ENCODE results near the gene DNAL4.

DNAL4 gene

DNA sequence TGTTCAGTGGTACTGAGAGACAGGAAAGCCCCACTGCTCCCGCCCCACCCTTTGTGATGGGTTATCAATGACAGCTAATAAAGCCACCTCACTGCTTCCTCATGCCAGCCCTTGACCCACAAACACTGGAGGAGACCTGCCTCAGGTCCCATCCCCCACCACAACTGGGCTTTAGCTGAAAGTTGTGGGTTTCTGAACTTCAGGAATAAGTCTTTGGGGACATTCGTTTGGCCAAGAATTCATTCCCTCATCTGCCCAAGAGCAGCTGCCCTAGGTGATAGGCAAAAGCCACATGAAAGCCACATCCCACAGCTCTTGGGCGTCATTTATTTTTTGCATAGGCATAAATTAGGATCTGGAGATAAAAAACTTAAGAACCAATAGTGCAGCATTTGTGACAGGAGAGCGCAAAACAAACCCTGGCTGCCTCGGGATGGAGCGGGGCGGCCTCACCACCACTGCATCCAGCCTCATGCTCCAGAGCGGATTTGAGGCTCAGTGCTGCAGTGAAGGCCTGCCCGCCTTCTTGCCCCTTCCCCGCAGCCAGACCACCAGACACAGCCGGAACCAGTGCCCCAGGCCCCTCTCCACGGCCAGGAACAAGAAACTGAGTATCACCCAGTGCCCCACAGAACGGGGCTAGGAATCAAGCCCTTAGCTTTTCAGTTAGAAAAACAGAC is 59.4 kb downstream of the DNAL4 start:
- DNase-seq, result peak in 4 of 42 donors; percentile 15 to 34 (median 22)
- intact Hi-C loops (cut with DNase I), result no loop called here

DNA sequence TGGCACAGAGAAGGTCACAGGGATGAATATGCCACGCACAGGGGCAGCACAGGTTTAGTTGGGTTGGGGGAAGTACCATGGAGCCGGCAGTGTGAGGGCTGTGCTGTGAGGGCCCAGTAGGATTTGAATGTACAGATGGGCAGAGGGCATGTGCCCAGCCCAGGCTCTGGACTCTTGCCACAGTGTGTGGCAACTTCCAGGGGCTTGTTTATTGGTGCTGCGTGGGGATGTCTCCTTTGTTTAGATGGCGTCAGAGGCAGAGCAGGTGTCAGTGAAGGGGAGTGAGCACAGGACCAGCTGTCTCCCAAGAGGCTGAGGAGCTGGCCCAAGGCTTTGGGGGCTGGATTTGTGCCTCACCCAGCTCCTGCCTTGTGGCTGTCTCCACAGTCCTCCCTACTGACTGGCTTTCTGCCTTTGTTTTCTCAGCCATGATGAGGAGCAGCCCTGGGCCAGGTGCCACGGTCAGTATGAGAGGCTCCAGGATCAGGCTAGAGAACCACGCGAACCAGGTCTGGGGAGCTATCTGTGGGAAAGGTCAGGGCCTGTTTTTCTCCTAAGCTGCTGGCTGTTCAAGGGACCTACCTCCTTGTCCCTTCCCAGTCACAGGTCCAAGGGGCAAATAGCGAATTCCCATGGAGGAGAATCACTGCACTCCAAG is 60.1 kb downstream of the DNAL4 start:
- peak; percentile 65 to 95 (median 88) for DNase-seq
- intact Hi-C loops (cut with DNase I), result no loop called here

DNA sequence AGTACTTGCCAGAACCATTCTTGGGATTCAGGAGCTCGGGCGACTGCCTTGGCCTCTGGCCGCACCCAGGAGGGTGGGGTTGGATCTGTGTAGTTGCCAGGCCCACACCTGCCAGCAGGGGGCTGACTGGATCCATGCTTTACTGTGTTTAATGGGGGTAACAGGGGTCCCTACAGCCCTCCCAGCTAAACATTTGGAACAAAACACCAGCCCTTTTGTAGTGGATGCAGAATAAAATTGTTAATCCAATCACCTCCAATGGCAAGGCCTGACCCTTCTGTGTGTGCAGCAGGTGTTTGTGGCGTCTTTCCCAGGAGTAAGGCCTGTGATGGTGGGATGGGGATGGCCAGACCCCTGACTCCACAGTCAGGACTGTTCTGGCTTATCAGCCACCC is 60.6 kb downstream of the DNAL4 start:
- intact Hi-C loops (cut with DNase I), result no loop called here

DNA sequence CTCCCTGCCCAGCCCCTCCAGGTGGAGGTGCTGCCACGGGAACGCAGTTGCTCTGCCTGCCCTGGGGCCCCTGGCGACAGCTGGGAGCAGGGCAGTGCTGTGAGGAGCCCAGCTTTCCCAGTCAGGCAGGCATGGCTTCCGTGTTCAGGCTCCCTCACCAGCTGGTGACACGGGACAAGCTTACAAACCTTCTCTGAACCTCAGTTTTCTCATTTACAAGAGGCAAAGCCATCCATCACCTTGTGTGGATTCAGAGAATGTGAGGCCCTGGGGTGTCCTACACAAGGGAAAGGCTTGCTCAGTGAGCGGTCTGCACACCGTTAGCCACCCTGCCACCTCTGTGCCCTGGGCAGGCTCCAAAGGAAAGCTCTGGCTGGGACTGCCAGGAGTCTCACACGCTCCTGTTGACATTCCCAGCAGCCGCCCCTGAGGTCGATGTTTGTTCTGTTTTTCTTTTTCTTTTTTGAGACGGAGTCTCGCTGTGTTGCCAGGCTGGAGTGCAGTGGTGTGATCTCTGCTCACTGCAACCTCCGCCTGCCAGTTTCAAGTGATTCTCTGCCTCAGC is 61.6 kb downstream of the DNAL4 start:
- intact Hi-C loops (cut with DNase I), result no loop called here

More for the DNA sequence above, 60.6 kb downstream of the DNAL4 start:
- DNase-seq, result peak in 37 of 42 donors; percentile 54 to 87 (median 72)

DNA sequence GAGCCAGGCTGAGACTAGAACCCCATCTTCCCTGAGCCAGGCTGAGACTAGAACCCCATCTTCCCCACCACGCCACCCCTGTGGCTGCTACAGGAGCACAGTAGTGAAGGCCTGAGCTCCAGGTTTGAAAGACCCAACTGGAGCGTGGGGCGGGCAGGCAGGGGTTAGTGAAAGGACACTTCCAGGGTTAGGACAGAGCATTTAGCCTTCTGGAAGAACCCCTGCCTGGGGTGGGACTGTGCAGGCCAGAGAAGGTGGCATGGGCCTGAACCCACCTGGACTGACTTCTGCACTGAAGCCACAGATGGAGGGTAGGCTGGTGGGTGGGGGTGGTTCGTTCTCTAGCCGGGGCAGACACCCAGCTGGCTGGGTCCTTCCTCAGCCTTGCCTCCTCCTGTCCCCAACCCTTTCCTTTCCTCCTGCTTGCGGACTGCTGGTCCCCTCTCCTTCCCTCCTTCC is 62.2 kb downstream of the DNAL4 start:
- intact Hi-C loops (cut with DNase I), result no loop called here
- DNase-seq, result peak in 1 of 42 donors; percentile 33

More for the DNA sequence above, 61.6 kb downstream of the DNAL4 start:
- DNase-seq, result peak in 5 of 42 donors; percentile 23 to 60 (median 50)

DNA sequence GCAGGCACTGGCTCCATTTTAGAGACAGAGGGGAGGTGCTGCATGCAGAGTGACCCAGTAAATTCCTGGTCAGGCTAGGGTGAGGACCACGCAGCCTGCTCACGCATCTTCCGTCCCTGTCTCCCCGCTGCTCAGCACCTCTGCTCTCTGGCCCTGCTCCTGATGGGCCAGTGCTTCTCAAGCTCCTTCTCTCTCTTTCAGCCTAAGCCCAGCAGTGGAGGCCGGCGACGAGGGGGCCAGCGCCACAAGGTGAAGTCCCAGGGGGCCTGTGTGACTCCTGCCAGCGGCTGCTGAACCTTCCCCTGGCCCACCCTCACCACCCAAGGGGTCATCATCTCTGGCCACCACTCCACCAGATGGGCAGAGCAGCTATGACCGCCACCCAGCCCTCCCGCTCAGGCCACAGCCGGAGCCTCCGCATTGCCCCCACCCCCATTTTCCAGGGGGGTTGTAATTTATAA is 63.5 kb downstream of the DNAL4 start:
- intact Hi-C loops (cut with DNase I), result no loop called here
- DNase-seq, result peak in 1 of 42 donors; percentile 18

DNA sequence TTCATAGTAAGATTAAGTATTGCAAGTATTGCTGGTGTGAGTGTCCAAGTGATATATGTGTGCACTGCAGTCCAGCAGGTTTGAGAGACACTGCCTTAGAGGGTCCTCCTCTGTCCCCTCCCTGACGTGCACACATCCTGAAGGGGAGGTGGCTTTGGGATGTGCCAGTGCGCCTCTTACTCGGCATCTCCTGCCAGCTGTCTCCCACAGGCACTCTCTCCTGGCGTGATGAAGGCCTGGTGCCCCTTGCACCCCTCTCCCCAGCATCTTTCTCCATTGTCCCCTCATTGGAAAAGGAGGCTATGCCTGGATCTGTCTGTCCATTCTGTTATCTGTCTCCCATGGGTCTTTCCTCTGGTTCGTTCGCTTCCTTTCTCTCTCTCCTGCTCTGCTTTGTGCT is 64.0 kb downstream of the DNAL4 start:
- DNase-seq, result peak in 1 of 42 donors; percentile 22
- intact Hi-C loops (cut with DNase I), result no loop called here

DNA sequence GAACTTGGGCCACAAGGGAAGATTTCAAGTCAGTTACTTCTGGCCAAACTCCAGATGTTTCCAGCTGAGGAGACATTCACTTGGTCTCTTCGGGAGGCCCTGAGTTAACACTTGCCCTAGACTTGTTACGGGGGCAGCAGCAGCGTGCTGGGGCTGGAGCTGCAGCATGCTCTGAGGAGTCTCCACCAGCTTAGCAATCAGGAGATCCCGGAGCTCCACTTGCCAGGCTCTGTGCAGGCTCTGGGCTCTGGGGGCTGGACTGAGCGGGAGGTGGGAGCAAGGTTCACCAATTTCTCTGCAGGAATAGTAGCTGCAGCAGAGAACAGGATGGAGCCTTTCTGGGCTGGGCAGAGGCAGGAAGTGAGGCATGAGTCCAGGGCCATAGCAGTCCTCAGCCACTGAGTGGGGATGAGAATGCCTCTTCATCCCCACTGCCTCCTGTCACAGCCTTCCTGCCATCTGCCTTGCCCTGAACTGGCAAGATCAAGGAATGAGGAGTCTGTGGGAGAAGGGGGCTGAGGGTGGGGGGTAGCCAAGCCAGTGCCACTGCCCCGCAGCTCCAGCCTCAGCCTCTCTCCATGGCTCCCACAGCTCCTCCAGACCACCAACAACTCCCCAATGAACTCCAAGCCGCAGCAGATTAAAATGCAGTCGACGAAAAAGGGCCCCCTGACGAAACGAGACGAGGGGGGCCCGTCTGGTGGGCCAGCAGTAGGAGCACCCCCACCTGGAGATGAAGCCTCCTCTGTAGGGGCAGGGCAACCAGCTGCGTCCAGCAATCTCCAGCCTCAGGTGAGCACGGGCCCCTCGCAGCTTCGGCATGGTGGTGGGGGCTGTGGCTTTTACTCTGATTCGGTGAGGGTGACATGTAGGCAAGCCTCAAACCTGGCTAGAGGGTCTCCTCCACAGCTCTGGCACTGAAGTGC is 64.8 kb downstream of the DNAL4 start:
- DNase-seq, result peak in 1 of 42 donors; percentile 17
- intact Hi-C loops (cut with DNase I), result no loop called here

All from head of caudate nucleus (tissue), 42 donors.